ENCODE data around the gene TRPM5. TPM values are rescaled to one million over a fixed set of nuclear protein-coding genes. Genes with fewer than 3 reads are reported as not detected.

TRPM5 gene
- total RNA-seq, 1 experiment from 2014 or later, result not detected

DNA sequence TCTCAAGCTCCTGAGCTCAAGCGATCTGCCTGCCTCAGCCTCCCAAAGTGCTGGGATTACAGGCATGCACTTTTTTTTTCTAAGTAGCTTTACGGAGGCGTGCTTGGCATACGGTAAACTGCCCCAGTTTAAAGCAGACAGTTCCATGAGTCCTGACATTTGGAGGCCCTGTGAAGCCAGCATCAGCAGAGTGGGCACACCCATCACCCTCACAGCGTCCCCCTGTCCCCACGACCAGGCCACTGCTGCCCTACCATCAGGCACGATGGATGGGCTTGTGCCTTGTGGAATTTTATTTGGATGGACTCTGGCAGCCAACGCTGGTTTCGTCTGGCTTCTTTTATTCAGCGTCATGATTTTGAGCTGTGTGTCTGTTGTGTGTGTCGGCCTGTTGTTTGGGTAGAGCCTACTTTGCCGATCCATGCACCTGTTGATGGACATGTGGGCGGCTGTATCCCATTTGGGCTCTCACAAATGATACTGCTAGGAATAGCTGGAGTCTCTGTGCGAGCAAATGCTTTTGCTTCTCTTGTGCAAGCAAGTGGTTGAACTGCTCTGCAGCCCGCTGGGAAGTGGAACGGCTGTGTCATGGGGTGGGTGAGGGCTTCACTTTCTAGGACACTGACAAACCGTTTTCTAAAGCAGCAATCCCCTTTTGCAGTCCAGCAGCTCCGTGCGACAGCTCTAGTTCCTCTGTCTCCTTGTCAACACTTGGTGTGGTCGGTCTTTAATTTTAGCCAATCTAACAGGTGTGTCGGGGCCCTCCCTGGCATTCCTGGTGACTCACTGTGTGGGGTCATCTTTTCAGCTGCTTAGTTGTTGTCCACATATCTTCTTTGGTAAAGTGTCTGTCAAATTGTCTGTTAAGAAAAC is 24.3 kb upstream of the TRPM5 start:
- DNase-seq (ENCODE audit: low spot score), result no peak

DNA sequence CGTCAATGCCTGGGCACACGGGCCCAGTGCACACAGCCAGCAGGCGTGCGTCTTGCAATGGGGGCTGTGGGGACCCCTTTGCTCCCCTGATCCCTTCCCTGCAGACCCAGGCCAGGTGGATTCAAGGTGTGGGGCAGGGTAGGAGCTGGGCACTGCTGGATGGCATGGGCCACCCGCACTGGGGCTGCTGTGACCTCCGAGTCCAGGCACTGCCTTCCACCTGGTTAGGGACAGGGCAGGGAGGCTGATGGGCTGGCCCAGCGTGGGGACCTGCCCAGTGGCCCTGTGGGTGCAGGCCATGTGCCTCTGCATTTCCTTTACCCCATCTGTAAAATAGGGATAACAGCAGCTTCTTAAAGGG is 23.4 kb upstream of the TRPM5 start:
- no peak for DNase-seq (ENCODE audit: low spot score)

DNA sequence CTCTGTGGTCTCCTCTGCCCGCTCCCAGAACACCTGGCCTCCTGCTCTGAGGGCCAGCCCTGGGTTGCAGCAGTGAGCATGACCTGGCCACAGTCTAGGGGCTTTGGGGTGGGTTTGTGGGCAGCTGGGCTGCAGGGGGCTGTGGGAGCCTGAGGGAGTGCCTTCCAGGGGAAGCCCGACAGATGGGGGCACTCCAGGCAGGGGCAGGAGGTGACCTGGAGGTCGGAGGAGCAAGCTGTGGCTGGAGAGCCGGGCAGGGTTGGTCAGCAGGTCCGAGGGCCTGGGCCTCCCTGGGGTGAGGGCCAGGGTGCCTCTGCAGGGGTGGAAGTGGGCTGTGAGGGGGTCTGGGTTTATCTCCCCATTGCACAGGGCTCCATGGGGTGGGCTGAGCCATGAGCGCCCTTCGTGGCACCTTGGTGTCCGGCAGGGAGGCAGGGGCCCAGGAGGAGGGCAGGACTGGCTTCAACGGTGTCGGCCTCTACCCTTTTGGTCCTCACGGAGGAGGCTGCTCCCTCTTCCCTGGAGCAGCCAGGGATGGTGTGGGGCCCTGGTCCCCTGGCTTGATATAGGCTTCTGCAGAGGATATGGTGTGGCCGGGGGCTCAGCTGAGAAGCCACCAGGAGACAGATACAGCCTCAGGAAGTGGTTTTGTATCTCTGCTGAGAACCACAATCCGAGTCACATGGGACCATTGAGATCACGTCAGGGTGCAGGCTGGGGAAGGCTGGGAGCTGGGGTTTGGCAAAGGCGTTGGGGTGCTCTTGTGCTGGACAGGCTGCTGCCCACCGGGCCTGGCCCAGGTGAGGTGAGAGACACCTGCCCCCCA is 22.8 kb upstream of the TRPM5 start:
- no peak for DNase-seq (ENCODE audit: low spot score)

DNA sequence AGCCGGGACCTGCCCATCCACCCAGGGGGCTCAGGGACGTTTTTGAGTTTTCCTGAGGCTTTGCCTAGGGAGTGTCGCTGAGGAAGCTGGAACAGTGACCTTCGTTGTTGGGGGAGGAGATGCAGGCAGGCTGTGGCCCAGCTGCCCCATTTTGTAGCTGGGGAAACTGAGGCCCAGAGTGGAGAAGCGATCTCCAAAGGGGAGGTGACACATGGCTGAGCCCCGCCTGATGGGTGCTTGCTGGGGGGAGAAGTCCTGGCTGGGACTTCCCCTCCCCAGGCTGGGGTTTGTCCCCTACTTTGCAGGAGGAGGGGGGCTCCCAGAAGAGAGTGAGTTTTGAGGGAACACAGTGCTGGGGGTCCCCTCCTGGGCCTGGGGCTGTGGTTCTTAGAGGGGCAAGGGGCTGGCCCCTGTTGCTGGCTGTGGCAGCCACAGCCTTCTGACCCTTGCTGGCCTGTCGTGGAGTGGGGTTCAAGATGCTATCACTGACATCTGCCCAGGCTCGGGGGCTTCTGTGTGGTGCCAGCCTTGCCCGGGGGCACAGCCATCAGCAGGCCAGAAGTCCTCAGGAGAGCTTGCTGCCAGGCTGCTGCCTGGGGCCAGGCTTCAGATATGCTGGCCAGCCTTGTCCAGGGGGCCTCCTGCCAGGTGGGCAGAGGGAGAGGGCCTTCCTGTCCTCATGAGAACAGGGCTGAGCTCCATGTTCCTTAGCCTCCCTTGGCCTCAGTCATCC is 21.9 kb upstream of the TRPM5 start:
- no peak for DNase-seq (ENCODE audit: low spot score)

DNA sequence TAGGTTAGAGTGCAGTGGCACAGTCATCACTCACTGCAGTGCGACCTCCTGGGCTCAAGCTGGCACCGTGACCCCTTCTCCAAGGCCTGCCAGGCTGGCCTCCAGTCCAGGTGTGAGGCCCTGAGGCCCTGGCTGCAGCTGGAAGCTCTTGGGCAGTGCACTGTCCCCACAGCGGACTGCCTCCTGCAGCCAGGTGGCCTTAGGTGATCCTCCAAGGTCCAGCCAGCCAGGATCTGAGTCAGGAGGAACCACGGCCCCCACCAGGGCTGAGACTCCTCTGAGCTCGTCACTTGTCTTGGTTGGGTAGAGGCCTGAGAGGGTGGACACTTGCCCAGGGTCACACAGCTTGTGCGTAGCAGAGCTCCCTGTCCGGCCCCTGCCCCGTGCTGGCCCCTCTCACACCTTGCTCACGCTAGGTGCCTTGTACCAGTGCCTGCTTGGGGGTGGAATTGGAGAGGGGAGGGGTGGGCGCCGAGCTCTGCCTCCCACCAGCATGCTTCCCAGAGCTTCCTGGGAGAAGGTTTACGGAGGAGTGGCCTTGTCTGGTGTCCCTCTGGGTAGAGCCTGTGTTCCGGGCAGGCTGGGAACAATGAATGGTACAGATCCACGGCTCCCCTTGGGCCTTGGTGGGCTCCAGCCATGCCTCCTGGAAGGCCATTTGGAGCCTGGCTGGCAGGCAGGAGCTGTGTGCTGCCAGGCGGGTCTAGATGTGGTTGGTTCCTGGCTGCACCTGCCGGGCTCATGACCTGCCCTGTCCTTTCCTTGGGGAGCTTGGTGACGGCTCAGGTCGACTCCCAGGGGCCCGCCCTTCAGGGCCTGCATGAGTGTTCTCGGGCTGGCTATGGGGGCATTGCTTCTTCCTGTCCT is 21.1 kb upstream of the TRPM5 start:
- no peak for DNase-seq (ENCODE audit: low spot score)

DNA sequence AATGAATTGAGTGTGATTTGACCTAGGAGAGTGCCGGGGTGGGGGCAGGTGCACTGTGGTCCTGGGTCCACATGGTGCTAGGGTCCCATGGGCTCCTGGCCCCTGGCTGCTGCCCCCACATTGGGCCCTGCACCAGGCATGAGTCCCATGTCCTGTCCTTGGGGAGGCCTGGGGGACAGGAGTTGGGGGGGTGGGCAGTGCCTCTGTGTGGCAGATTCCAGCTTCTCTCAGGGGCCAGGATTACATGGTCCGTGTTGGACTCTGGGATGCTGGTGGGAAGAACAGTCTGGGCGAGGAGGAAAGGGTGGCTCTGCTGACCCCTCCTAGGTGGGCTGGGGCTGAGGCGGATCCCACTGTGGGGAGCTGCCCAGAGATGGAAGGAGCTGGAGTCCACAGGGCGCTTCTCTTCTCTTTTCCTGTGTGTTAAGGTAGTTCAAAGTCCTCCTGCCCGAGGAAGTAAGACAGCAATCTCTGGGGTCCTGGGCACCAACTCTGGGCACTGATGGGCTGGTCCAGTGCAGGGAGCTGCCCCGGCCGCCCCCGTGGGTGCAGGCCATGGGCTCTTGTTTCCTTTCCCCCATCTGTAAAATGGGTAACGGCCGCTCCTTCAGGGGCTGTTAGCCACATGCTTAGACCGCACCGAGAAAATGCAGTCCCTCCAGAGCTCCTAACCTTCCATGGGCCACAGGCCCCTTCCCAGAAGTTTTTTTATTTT is 20.3 kb upstream of the TRPM5 start:
- no peak for DNase-seq (ENCODE audit: low spot score)

DNA sequence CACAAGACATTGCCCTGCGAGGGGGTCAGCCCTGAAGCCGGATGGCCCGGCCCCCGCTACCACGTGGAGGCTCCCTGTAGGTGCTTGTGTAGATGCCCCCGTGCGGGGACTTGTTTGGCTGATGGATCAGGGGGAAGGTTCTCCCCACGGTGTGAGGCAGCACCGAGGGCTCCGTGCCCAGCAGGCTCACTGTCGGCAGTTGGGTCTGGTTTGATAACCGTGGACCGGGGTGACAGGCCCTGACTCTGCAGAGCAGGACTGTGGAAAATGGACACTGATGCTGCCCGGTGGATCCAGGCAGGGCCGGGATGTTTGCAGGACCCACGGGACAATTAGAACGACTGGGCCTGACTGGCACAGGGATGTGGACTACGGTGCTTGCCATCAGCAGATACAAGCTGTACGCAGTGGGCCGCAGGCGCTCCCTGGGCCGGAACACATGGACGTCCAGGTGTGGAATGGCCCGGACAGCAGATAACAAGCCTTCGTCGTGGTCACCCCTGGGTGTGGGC is 19.5 kb upstream of the TRPM5 start:
- no peak for DNase-seq (ENCODE audit: low spot score)

DNA sequence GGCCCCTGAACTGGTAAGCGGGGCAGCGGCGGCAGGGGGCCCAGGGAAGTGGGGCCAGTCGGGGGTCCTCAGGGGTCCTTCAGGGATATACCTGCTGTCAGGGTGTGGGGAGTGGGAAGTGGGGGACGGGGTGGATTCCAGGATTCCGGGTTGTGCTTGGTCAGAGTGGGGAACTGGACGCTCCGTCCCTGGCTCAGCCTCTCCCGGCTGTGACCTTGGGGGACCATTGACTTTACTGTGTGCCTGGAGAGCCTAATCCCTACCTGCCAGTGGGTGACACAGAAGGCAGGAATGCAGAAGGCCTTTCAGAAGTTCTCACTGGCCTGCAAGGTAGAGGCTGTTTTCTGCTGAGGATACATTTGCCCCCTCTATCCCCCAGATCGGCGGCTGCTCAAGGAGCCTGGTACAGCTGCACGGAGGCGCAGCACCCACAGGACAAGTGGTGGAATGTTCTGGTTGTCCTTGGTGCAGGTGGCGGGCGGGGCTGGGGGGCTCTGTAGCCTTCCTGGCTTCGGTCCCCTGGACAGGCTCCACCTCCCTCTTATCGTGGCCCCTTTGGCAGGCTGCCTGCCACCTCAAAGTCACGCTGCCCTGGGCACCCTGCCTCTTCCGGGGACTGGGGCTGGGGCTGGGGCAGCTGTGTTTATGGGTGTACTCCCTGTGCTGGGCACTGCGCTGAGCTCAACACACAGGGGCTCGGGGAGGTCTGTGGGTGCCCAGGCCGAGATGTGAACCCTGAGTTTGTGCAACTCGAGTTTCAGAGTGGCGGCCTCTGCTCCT is 18.9 kb upstream of the TRPM5 start:
- DNase-seq (ENCODE audit: low spot score), result no peak

DNA sequence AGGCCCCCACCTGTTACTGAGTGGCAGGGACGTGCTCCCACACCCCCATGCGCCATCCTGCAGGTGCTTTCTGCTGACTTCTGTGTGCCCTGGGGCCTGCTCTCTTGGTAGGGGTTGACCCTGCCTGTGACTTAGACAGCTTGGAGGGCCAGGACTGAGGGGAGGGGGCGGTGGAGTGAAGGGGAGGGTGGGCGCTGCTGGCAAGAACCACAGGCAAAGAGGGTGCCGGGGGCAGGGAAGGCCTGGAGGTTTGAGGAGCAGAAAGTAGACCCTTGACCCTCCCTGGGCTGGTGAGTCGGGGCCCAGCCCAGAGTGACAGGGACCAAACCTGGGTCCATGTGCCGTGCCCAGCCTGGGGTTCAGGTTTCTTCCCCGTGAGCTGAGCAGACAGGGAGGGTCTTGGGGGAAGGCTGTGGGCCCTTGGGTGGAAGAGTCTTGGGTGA is 18.2 kb upstream of the TRPM5 start:
- no peak for DNase-seq (ENCODE audit: low spot score)

DNA sequence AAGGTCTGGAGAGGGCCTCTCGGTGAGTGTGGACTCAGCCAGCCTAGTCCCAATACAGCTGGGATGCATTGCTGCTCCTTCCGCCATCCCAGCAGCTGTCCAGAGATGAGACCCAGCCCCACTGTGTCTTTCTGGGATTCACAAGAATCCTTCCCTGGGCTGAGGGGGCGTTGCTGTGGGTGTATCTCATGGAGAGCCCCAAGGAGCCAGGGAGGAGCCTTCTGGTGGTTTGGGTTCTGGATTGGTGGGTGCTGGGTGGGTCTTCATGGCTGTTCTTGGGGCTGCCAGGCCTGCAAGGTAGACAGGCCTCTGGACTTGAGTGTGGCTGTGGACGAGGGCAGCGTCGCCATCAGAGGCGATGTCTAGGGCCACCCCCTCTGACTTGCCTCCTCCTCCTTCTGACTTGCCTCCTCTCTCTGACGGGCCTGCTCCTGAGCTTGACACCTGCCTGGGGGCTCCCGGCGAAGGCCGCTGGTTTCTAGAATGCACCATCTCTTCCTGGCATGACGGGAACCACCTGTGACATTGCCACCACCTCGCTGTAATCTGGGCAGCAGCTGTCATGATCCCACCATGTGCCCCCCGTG is 17.7 kb upstream of the TRPM5 start:
- DNase-seq (ENCODE audit: low spot score), result no peak

DNA sequence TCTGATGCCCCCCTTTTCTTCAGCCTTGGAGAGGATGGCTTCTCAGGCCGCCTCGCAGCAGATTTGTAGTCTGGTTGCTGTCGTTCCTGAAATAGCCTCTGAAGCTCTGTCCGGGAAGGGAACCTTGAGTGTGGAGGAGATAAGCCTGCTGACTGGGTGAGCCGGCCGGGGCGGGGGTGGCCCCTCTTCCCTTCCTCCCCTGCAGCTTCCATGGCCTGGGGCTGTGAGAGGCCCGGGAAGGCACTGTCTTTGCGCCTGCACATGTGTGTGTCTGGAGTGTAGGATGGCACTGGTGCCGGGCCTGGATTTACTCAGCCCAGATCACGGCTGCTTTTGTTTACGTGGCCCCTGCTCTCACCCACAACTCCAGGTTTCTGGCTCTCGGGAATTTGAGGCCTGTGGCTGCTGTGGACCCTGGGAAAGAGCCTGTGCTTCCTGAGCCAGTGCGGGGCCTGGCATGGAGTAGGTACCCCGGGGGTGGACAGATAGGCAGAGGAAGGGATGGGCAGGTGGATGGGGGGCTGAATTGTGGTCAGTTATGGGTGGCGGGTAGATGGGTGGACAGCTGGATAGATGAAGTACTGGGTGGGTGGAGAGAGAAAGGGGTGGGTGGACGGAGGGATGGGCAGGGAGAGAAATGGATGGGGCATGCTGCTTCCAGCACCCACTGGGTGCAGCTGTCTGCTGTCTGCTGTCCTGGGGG is 17.1 kb upstream of the TRPM5 start:
- no peak for DNase-seq (ENCODE audit: low spot score)

DNA sequence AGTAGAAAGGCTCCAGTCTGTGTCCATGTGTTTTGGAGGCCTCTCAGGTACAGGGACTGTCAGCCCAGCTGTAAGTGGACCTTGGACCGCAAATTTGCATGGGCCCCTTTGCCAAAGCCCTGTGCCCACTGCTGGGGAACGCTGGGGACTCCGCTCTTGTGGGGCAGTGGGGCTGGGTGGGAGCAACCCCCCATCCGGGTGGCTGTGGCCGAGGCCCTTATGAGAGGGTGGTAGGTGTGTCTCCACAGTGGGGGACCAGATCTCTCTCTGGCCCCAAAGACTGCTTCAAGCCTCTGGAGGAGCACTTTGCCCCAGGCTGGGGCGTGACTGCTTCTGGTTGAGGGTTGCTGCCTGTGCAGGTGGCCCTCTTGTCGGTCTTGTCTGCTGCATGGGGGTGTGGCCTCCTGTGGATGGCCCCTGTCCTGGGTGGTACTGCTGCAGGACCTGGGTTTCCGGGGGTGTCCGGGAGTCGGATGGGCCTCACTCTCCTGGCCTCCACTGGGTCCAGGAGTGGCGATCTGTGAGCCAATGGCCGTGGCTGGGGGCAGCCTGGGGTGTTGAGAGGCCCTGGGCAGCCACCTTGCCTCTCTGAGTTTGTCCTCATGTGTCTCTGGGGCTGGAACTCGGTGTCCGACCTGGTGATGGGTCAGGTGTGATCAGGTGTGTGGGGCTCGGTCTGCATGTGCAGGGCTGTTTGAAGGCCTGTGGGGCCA is 16.4 kb upstream of the TRPM5 start:
- no peak for DNase-seq (ENCODE audit: low spot score)

DNA sequence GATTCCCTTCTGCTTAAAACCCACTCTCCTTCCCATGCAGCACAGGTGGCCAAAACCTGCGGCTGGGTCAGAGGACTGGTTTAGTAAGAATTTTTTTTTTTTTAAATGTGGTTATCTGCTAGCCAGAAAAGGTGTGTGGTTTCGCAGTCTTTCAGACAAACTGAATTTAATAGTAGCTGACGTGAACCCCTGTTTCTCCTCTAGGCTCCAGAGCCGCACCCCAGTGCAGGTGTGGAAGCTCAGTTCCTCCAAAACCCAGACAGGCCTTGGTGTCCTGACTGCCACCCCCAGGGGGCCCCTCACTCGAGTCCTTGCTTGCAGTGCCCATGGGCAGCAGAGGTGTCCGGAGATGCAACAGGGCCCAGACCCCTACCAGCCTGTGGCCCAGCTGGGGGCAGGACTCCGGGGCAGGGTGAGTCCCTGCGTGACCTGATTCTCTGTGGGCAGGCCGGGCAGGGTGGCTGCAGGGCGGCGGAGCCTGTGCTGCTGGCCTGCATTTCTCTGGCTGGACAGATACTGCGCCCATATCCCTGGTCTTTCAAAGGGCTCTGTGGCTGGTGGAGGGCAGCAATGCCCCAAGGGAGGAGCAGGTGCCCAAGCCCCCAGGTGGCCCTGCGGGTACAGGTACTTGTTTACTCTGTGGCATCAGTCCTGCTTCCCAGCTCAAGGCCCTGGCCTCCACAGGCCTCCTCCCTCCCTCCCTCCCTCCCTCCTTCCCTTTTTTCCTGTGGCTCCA is 15.7 kb upstream of the TRPM5 start:
- no peak for DNase-seq (ENCODE audit: low spot score)

DNA sequence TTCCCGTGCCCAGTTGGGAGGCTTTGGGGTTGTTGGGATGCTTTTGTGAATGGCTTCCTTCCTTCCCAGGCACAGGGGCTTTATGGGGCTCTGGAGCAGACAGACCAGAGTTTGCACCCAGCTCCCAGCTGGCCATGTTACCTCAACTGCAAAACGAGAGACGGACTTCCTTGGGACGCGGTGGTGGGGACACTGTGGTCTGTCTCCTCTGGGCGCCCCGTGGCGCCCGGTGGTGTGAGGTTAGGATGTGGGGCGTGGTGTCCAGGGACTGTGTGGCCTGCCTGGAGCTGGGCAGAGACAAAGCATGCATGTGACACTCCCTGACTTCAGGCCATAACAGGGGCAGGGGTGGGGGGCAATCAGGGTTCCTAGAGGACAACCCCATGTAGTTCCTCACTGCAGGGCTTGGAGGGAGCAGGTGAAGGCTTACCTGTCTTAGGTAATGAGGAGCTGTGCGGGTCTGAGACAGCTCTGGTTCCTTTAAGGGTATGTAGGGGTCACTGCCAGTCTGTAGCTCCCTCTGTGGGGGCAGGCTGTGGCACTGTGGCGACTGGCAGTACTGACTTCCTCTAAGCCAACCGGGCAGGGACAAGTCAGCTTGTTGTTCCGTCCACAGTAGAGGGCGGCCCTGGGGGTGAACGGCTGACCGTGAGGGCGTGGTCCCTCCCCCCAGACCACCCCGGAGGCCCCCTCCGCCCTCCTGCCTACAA is 14.9 kb upstream of the TRPM5 start:
- DNase-seq (ENCODE audit: low spot score), result no peak

DNA sequence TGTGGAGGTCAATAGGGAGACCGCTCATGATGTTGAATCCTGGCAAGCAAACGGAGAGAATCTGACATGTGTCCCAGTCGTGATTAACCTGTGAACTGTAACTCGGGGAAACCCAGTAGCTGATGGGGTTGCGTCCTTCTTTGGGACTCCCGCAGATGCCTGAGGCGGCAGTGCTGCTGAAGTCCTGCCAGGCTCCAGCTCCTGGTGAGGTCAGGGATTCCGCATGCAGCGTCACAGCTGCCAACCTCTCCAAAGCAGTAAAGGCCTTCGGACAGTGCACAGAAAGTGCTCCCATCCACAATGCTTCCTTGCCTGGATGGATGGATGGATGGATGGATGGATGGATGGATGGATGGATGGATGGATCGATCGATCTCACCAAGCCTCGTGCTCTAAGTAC is 14.0 kb upstream of the TRPM5 start:
- DNase-seq (ENCODE audit: low spot score), result no peak

DNA sequence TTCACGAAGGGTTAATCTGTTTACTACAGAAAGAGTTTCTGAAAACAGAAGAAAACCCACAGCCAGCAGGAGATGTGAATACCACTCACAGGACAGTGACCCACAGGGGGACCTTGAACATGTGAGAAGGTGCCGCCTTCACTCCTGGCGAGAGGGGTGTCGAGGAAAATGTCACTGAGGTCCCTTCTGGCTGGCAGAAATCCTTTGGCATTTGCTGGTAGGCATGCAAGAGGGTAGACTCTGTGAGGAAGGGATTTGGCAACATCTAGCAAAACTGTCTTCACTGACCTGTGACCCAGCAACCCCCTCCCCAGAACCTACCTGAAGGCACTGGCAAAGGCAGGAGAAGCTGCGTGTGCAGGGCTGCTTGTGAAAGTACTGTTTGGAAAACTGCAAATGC is 9.1 kb upstream of the TRPM5 start:
- DNase-seq (ENCODE audit: low spot score), result no peak

Measured in H4 (cell line).